Stimulated activated CD4-positive, alpha-beta T cell treated with anti-CD3 and anti-CD28 coated beads, Interleukin-4, amount 100 ng/mL, for 48 hours (primary cell): ENCODE measurements around the gene AKAP13.

Experiments used
- DNase-seq, 2 donors: peaks; one replicate each; pipeline ENCODE4 v3.0.0-alpha.2; 2020; ENCODE audit warnings: low read depth in 2 of 2

AKAP13 gene

DNA sequence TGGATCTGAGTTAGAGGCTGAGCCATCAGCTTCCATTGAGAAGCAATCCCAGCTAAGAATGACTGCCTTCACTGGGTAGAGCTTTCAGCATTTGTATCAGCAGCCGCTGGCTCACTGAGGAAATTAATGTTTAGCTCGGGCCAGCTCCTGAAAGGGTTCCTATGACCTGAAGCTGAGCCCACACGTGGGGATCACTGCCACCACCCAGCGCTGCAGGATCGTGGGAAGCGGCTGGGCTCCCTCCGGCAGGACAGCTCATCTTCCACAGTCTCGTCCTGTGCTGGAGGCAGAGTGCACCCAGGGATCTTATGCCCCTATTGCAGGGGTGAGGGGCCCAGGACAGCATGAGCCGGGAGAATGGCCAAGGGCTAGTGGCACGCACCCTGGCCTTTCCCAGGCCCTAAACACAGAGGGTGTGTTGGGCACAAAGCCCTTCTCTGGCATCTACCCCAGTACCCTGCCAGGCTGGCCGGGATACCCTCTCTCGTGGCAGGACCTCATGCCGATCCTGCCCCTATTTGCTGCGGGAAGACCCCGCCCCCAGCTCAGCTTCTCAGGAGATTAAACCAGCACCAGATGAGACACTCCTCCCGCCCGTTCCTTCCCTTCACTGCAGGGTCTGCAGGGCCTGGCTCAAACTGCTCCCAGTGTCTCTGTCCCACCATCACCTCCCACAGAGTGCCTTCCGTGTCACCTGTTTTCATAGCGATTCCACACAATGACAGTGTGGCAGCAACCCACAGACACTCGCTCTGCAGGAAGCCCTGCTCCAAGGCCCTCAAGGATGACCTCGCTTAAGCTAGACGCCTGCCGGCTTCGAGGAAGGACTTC, 385.8 kb downstream of the AKAP13 start:
- no peak for DNase-seq

DNA sequence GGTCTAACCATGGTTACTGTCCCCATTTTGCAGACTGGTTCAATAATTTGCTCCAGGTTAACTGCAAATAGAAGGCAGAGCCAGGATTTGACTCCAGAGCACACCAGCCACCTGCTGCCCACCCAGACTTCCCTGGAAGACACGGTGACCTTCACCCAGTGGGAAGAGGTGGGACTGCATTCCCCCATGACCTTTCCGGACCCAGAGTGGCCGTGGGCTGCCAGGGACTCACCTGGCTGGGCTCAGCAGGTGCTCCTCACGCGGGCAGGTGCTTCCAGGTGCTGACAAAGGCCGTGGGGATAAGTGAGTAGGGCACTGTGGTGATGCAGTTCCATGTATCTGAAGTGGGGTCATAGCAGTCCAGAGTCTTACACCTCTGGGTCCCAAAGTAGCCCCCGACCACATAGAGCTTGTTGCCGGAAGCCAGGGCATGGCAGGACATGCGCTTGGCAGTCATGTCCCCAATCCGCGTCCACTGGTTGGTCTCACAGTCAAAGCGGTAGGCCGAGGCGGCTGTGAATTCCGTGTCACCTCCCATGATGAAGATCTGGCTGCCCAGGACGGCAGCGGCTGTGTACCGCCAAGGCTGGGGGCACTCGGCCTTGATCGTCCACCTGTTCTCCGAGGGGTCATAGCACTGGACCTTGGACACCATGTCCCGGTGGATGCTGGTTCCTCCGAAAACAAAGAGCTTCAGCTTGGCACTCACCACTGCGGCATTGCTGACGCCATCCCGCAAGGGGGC, 387.6 kb downstream of the AKAP13 start:
- no peak for DNase-seq

DNA sequence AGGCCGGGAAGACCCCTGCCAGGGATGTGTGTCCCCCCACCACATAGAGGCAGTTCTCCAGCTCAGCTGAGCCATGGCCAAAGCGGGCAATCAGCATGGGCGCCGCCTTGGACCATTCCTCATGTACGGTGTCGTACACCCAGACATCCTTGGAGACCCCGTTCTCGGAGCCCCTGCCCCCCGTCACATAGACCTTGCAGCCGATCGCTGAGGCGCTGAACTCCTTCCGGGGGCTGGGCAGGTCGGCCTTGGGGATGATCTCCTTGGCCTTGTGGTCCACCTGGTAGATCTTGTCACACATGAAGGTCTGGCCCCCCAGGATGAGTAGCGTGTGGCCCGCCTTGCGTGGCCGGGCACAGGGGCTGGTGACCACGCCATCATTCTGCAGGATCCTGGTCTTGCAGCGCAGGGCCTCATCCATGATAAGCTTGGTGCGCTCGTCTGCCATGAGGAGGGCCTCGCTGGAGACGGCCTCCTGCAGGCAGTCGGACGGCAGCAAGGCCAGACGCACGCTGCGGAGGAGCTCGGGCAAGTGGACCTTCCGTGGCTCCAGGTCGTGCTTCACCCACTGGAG, 388.3 kb downstream of the AKAP13 start:
- no peak for DNase-seq

DNA sequence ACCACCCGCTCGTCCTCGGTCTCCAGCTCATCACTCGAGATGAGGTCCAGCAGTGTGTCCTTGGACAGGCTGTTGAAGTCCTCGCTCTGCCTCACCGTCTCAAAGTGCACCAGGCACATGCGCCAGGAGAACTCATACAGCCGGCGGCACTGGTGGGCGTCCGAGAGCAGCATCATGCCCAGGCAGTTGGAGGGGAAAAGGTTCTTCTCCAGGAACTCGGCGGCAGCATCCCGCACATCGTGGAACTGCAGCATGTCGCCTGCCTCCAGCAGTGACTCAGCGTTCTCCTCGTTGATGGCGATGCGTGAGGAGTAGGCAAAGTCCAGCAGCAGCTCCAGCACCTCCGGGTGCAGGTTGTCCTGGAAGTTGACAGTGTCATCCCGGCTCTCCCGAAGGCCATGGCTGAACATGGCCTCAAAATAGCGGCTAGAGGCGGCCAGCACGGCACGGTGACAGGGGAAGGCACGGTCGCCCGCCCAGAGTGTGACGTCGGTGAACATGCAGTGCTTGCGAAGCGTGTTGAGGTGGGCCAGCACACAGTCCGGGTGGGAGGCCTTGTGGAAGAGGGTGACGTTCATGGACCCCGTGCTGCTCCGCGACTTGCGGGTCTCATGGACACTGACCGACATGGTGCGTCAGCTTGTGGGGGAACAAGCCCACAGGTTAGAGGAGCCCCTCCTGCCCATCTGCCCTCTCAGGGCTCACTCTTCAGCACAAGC, 388.9 kb downstream of the AKAP13 start:
- DNase-seq = no peak

DNA sequence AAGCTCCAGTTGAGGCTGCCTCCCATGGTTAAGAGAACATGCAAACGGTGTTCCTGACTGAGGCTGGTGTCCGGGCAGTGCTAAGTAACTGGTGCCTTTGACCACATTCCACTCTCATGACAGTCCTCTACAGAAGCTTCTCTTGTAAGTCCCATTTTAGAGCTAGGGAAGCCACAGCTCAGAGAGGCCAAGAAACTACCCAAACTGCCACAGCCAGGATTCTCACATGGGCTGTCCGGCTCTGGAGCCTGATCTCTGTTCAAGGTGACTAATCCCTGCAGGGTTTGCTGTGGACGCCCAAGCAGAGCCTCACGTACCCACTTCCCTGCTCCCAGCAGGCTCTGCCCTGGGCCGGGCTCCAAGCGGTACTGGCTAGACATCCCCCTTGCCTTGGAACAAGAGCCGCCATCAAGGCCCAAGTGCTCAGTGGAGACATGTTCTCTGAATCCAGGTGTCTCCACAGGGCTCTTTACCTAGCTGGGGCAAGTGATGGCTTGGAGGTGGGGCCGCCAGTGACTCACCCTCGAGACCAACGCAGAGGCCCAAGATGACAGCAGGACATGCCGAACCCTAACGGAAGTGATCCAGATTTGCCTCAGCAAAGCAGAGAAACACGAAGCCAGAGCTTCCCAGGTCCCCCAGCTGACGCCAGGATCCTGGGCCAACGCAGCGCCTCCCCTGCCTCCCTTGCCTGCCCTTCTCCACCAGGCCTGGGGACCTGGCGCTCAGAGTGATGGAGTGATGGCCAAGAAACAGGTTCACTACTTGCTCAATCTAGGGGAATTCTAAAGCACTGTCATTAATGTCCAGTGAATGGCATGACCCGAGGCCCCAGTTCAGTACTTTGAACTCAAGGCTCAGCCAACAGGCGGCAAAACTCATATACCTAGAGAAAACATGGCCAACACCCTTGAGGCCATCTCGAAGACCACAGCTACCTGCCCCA, 390.0 kb downstream of the AKAP13 start:
- no peak for DNase-seq

DNA sequence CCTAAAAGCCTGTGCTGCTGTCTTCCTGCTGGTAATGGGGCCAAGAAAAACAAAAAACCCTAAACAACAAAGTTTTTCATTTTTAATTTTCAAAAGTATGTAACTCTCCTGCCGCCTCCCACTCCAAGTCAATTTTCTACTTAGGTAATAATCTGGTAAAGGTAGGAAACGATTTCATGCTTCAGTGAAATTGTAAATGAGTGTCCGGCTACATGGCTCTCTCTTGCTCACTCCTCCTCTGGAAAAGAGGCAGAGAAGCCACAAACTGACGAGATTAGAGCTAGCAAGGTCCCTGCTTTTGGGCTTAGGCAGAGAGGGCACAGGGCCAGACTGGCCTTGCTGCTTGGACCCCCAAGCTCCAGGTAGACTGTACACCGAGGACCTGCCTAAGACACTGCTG, 390.9 kb downstream of the AKAP13 start:
- no peak for DNase-seq

DNA sequence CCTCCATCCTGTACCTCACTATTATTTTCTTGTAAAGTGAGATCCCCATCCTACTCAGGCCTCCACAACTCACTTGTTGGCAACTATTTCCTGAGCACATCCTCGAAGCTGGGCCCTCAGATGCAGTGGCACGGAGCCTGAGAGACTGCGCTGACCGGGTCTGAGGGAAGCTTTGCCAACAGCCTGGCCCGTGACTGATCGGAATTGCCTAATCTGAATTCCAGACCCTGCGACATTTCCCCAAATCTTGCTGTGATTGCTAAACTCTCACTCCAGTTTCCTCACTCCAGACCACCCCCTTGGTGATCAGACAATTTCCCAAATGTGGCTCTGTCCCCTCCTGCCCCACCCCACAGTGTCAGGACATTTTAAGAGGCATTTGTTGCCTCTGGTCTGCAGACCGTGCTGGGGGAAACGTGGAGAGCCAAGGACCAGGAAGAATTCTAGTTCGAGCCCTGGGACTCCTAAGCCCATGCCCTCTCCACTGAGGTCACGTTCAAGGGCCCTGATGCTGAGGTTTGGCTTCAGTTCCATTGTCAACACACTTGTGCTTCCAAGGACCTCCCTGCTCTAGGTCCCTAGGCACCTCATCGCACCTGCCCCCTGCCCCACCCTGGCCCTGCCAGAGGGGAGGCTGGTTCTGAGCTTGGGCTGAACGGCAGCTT, 391.5 kb downstream of the AKAP13 start:
- no peak for DNase-seq

DNA sequence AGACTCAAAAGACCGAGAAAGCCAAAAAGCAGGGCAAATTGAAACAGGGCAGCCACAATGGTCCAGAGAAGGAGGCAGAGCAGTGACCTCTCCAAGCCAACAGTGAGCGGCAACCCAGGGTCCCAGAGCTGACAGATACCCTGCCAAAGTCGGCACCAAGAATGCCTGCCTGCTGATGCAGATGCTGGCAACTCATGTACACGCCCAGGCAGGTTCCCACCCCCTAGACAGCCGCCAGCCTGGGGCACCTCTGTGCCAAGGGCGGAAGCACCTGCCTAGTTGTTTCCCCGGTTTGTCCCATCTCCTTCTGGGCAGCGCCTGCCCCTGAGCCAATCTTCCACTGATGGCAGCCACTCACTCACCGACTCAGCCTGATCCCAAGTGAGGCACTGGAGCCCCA, 392.3 kb downstream of the AKAP13 start:
- DNase-seq = no peak

DNA sequence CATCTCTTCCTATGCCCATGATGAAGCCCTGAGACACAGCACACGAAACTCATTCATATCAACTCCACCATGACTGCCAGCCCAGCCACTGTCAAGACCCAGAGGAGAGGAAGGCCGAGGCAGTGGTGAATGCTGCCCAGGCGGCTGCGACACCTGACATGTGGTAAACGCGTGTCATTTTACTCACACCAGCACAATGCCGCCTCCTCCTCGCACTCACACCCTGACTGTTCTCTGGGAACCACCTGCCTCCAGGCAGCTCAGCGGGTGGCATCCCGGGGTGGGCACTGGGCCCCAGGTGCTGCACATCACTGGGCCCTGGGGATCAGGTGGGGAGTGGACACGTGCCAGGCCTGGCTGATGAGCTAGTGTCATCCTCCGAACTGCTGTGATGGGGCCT, 392.8 kb downstream of the AKAP13 start:
- no peak for DNase-seq

DNA sequence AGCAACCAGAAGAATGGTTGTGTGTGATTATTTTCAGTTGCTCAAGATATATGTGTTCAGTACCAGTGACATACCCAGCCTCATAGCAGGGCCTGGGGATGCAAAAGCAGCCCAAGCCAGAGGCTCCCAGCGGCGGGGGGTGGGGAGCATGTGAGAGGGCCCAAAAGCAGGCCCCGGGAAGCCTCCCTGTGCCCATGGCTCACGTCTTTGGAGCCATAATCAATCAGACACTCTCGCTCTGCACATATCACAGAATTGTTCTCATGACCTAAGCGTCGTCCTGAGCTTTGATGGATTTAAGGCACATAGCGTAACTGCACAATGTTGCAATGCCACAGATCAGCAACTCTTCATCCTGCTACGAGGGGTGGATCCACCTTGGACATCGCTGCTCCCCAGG, 393.6 kb downstream of the AKAP13 start:
- no peak for DNase-seq

DNA sequence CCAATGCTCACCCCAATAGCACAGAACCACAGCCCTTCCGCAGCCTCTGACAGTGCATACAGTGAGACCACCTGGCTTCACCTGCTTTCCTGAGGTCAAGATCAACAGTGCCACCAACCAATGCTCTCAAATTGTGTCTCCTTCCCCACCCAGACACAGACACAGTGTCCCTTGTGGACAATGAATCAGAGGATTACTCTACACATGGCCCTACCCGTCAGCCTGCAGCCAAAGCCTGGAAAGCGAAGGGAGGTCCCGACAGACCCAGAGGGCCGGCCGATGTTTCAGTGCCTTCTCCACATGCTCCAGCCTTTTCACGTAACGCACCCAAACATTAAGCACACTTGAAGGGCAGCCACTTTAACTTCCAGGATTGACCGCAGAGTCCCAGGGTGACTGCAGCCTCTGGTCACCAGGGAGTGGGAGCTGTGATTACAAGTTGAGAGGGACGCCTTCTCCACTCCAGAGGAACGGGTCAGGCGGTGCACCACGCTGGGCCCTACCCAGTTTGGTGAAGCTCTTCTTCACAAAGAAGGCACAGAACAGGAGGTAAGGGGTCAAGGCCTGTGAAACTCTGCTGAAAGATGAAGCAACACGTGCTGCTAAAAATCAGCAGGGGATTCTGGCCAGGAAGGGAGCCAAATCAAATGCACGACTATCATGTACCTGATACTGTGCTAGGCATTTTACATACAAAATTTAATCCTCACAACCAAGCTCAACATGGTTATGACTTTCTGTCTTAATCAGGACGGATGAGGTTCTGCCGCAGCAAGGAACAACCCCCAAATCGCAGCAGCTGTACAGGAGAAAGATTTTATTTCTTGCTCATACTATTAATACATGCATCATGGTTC, 397.1 kb downstream of the AKAP13 start:
- no peak for DNase-seq

DNA sequence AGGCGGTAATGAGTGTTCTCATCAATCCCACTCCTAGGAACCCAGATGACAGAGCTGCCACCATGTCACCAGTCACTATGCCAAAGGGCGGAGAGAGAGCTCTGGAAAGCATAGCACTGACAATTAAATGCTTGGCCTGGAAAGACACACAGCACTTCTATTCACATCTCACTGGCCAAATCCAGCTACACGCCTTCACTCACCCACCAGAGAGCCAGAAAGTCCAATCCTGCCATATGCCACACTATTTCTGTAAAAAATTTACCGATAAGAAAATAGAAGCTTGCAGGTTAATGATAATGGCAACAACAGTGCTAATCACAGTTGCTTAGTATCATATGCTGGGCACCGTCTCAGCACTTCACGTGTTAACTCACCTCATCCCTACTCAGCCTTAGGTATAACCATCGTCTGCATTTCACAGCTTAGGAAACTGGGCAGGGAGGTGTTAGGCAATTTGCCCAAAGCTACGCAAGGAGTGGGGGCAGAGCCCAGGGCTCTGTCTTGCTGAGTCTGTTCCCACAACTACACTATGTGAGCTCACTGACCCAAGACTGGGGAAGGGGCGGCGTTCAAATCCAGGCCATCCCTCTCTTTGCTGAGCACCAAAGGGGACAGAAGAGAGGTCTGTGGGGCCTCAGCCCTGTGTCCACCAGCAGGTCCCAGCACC, 397.8 kb downstream of the AKAP13 start:
- DNase-seq = no peak

DNA sequence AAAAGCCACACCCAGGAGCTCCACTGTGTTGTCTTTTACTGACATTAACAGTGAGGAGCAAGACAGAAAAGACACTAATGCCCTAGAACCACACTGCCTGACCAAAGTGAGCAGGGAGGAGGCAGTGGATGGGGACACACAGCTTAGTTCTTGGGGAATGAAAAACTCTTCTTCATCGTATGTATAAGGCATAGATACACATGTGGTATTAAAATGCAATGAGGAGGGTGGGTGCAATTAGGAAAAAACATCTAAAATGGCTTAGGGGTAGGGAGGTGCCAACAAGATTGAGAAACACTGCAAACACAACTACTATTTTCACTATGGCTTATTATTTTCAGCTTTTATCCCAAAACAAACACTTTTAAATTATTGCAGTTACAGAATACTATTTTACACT, 398.8 kb downstream of the AKAP13 start:
- no peak for DNase-seq

DNA sequence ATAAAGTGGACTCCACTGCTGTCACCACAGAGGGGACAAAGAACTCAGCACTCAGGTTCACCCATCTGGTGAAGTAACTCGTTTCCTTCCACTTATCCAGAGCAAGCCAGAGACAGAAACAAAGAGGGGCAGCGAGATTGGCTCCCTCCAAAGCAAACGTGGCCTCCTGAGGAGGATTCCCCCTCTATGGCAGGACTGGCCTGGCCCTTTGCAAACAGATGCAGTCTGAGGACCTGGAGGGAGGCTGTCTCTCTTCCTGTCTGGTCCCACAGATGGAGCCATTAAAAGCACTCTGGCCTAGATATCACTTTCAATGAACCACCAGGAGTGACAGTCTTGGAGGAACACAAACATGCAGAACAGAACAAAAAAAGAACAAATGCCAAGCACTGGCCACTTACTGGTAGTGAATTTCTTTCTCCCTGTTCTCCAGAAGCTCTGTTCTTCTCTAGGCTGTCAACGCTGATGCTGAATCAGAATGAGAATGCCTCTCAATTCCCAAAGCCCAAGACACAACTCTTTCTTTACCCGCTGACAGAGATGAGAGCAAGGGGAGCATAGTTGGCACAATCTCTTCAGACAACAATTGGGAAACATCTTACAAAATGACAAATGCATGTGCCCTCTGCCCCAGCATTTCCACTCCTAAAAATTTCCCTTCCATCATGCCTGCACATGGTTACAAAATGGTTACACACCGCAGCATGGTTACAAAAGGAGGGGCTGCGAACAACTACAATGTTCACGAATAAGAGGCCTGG, 400.0 kb downstream of the AKAP13 start:
- DNase-seq = no peak

DNA sequence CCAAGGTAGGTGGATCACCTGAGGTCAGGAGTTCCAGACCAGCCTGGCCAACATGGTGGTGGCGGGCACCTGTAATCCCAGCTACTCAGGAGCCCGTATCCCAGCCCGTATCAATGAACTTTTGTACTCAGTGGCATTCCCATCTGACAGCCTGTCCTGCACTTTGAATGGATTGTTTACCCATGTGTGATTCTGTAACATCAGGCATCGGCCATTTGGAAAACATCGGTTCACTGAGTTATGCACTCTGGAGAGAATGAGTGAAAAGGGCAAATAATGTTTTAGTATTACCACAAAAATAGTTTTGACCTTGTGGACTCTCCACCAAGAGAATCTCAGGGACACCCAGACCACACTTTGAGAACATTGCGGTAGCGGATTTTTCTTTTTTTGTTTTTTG, 400.7 kb downstream of the AKAP13 start:
- no peak for DNase-seq

DNA sequence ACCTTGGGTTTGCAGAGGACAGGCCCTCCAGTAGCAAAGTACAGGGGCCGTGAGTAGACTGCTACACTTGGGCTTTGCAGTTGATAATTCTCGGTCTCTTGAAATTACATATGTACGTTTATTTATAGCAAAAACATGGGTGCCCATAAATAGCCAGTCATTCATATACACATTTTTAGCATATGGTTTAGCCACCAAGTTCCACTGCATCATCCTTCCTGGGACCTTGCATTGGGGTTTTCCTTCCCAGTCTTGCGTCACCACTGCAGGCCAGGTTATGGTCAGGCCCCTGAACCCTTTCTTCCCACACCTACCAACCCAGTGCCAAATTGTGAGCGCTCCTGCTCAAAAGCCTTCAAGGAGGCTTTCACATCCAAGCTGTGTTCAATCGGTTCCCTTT, 401.7 kb downstream of the AKAP13 start:
- no peak for DNase-seq

DNA sequence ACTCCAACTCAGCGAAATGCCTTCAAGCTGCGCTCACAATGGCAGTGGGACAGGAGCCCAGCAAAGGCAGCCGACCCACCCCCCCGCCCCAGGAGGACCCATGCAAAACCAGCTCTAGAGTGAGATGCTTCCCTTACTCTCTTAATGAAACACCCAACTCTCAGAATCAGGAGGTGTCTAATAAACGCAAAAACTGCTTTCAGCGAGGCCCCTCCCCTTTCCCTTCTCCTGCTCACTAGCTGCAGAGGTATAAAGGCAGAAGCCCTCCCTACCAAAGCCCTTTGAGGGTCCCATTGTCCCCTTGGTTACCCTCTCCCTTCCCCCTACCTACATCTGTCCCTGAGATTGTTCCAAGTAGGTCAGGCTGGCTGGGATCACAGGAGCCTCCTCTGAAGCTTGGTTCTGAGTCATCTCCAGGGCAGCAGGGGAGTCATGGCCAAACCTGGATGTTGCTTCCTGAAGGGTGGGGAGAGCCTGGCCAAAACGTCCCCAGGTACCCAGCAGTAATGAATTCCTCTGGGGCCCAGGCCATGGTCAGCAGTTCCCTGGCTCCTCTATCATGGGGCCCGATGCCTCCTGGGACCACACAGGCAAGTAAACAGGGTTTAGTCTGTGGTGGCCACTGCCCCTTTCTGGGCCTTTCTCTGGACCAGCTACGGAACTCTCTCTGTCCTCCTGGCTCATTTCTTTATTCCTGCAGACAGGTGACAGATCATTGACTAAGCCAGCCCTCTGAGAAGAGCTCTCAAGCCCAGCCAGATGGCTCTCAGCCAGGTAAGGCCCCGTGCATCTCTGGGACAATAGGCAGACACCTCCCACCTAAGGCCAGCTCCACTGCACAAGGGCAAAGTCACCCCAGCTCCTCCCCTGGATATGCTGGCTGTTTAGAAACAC, 405.7 kb downstream of the AKAP13 start:
- no peak for DNase-seq
